Esophagus squamous epithelium (tissue), 5 donors: ENCODE results near the gene COMMD4. TPM values are rescaled to one million over a fixed set of nuclear protein-coding genes. Genes with fewer than 3 reads are reported as not detected.

ENCODE experiments used
- DNase-seq: peaks from one replicate; lab custom pipeline; 2025; lab: John Stamatoyannopoulos, UW
- H3K27ac ChIP-seq, 4 donors: fragments of 200-600 bp; sonication (generic); one replicate each; pipeline ENCODE4 v1.5.1; 2016 to 2019; ENCODE audit warnings: mild to moderate bottlenecking in 1 of 4
- H3K27me3 ChIP-seq, 4 donors: fragments of 200-600 bp; sonication (generic); 1 replicate in 3 of 4; 2 replicates in 1 of 4; pipeline versions ENCODE4 v1.5.1 to v1.6.0; 2017 to 2021; ENCODE audit warnings: antibody characterized with exemption in 1 of 4
- H3K36me3 ChIP-seq, 3 donors: fragments of 200-600 bp; sonication (generic); one replicate each; pipeline ENCODE4 v1.5.1; 2016 to 2019
- H3K4me1 ChIP-seq, 3 donors: fragments of 200-600 bp; sonication (generic); one replicate each; pipeline ENCODE4 v1.5.1; 2017 to 2019
- H3K4me3 ChIP-seq, 4 donors: fragments of 200-600 bp; sonication (generic); 1 replicate in 3 of 4; 2 replicates in 1 of 4; pipeline ENCODE4 v1.5.1; 2016 to 2019; ENCODE audit warnings: mild to moderate bottlenecking in 2 of 4, moderate library complexity in 1 of 4
- H3K9me3 ChIP-seq, 3 donors: fragments of 200-600 bp; sonication (generic); one replicate each; pipeline ENCODE4 v1.5.1; 2016 to 2019
- CTCF ChIP-seq, 6 experiments: fragments of 450-650 bp in 4 of 6; fragments of 200-600 bp in 2 of 6; sonication (generic) in 2 of 6; IDR thresholded peaks; one replicate each; pipeline ENCODE4 v1.5.1; 2016 to 2019; ENCODE audit warnings: antibody characterized with exemption in 6 of 6, mild to moderate bottlenecking in 4 of 6, moderate library complexity in 4 of 6
- POLR2A ChIP-seq, 4 donors: fragments of 450-650 bp; IDR thresholded peaks; one replicate each; pipeline ENCODE4 v1.6.1; 2017; ENCODE audit warnings: antibody characterized with exemption in 4 of 4, mild to moderate bottlenecking in 4 of 4, moderate library complexity in 3 of 4
- WGBS, 2 donors: methylation state at CpG; one replicate each; pipeline ENCODE4 v1.1.5; 2018; 5-methylcytosine and 5-hydroxymethylcytosine counted together
- intact Hi-C: fragments of 100-400 bp; cut with DNase I; formaldehyde crosslinking; loops from one replicate; pipeline ENCODE4 v1.15.0; 2022
- total RNA-seq, 4 donors: library from RNA; depleted of rRNA; stranded (reverse); fragments of >200 nt; gene quantifications; one replicate each; pipeline ENCODE4 v1.1.0, GENCODE V29; 2016
- donor health status: DM: yes; HTN: yes; CAD: no.

COMMD4 gene
- total RNA-seq, 4 donors from 2014 or later, result 35.5 to 54.4 (median 44.5) TPM

GRCh38 chr15:75366163-75366562 lies 30.3 kb downstream of the COMMD4 start:
- TF ChIP-seq POLR2A (IDR thresholded peaks at IDR 0.05) (no peak), CTCF (IDR thresholded peaks at IDR 0.05) (no peak)
- H3K36me3 ChIP-seq, result peaks cover 20 to 79% (median 26%) of the 10 kb centered on the region in 3 donors
- DNase-seq, result no peak
- H3K4me3 ChIP-seq, result no peak overlapping the region
- no peaks in the 10 kb centered on the region for H3K9me3 ChIP-seq
- H3K4me1 ChIP-seq, result peaks cover 8 to 36% (median 21%) of the 10 kb centered on the region in 3 donors
- WGBS, 2 donors, result 86 to 90% methylated on average over 3 of the region's 3 CpGs
- H3K27me3 ChIP-seq, result no peaks in the 10 kb centered on the region
- intact Hi-C loops, result no loop called here
- no peak overlapping the region for H3K27ac ChIP-seq

DNA sequence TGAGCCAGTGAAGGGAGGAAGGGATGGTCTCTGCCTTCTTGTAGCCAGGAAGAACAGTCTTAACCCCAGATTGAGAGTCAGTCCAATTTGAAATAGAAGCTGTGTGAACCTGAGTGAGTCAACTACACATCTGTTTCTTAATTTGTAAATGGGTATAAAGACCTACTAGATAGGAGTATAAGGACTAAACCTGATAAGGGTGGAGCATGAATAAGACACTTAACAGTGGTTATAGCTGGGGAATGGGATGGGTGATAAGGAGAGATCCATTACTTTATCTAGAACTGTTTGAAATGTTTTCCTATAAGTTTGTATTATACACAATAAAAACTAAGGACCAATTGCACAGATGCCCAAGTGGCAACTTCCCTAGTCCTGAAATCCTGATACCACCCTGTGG lies 31.1 kb downstream of the COMMD4 start:
- H3K4me1 ChIP-seq, result peaks cover 8 to 44% (median 26%) of the 10 kb centered on the region in 3 donors
- intact Hi-C loops, result no loop called here
- TF ChIP-seq CTCF (IDR thresholded peaks at IDR 0.05), result no peak
- TF ChIP-seq POLR2A (IDR thresholded peaks at IDR 0.05), result no peak
- peaks cover 24 to 79% (median 25%) of the 10 kb centered on the region in 3 donors for H3K36me3 ChIP-seq
- no peak for DNase-seq
- no peak overlapping the region for H3K4me3 ChIP-seq
- no peaks in the 10 kb centered on the region for H3K9me3 ChIP-seq
- H3K27ac ChIP-seq, result peak overlapping the region in 3 of 4 donors; percentile 99 to 100 (median 100)
- H3K27me3 ChIP-seq, result no peaks in the 10 kb centered on the region

DNA sequence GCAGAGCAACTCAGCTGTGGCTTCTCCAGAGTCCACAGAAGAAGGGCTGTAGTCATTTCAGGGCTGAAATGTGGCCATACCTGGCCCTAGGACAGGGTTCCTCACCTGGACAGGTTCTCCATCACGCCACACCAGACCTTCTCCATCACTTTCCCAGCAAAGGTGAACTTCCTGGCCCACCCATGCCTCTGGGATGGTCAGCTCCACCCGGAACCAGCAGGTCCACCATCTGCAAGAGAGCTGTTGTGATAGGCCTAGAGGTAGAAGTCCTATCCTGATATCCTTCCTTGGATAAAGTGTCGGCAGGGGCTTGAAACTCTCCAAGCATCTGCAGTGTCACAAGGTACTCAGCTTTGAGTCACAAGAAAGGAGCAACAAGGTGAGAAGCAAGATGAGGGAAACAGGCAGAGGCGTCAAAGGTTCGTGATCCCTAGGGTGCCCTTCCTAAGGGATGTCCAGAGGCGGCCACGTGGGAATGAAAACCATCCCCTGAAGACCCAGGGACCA lies 31.6 kb downstream of the COMMD4 start:
- Histone ChIP-seq H3K27ac (peak overlapping the region; percentile 98 to 100 (median 100)), H3K36me3 (peaks cover 24 to 79% (median 25%) of the 10 kb centered on the region in 3 donors), H3K9me3 (no peaks in the 10 kb centered on the region), H3K4me1 (peaks cover 8 to 49% (median 28%) of the 10 kb centered on the region in 3 donors), H3K27me3 (no peaks in the 10 kb centered on the region), H3K4me3 (peak overlapping the region; percentile 80 to 100 (median 98))
- DNase-seq, result no peak
- intact Hi-C loops, result no loop called here
- 25 to 29% methylated on average over 6 to 7 of the region's 7 CpGs for WGBS, 2 donors
- TF ChIP-seq CTCF (IDR thresholded peaks at IDR 0.05) (no peak), POLR2A (IDR thresholded peaks at IDR 0.05) (no peak)

DNA sequence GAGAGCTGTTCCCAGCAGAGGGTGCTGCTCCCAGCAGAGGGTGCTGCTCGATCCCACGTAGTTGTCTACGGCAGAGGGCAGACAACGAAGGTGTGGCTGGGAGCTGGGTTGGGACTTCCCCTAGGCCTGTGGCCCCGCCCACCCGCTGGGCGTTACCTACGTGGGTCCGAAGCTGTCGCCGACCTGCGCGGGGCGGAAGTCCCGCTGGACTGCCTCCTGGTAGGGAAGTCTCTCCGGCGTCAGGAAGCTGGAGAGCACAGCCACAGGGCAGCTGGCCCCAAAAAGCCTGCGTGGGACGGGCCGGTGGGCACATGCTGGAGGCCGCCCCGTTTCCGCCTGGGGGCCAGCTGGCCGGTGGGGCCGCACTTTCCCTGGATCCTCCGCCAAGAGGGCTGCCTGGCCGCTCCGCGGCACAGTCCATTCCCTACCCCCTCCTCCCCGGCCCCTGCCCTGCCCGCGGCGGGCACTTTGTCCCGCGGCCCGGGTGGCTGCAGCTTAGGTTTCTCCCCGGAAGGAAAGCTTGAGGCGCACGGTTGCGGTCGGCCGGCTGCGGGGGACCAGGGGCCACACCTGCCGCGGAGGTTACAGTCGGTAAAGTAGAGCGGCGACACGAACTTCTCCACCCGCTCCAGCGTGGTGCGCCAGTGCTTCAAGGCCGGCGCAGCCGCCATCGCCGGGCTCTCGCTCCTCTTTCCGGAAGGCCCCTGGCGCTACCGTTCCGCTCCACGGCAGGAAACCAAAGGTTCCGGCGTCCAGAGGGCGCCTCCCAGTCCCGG lies 32.2 kb downstream of the COMMD4 start, which contains the start of gene MAN2C1:
TSS of gene MAN2C1 (minus strand) at position 695 of the 776 bp plus-strand sequence. CDS start at position 671, 24 bp downstream.
- intact Hi-C loops, result no loop called here
- Histone ChIP-seq H3K4me3 (peak within 1 kb of the TSS; percentile 80 to 100 (median 98)), H3K27me3 (no peaks in the 10 kb centered on the region), H3K9me3 (no peaks in the 10 kb centered on the region), H3K4me1 (peaks cover 8 to 55% (median 32%) of the 10 kb centered on the region in 3 donors), H3K36me3 (peaks cover 23 to 79% (median 24%) of the 10 kb centered on the region in 3 donors), H3K27ac (peak within 1 kb of the TSS; percentile 98 to 100 (median 100))
- 1% methylated on average over 20 of the region's 67 CpGs; no CpG with 5 or more reads in 1 of the 2 donors for WGBS, 2 donors
- TF ChIP-seq POLR2A (IDR thresholded peaks at IDR 0.05) (peak in 3 of 4 donors; percentile 48 to 84 (median 83)), CTCF (IDR thresholded peaks at IDR 0.05) (peak; percentile 68 to 83 (median 78))
- DNase-seq, result peak; percentile 67
